ENCODE results near the gene AGRN. TPM values are rescaled to one million over a fixed set of nuclear protein-coding genes. Genes with fewer than 3 reads are reported as not detected.

AGRN gene
- total RNA-seq, 1 donor from 2014 or later, result 13.0 TPM

DNA sequence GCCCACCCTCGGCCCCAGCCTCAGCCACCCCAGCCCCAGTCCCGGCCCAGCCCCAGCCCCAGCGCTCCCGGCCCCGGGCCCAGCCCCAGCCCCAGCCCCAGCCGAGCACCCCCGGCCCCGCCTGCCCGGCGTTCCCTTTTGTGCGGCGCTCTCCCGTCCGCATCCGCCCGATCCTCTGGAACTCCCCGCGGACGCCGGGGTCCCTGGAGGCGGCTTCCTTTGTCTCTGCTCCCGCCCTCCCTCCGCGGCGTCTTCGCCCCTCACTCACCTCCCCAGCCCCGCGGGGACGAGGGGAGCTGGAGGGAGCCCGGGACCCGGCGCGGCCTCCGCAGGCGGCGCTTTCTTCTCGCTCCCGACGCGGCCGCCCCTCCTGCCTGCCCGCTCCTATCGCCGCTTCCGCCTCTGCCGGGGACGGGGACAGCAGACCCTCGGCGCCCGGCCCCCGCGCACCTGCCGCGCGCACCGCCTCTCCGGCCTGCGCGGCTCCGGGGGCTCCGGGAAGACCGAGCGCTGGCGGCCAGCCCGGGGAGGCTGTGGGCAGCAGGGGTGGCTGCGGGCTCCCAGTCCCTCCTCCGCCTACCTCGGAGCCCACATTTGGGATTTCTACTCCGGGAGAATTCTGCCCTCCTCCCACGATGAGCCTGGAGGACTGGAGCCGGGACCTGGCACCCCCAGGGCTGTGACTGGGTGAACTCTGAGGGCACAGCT, 14.0 kb downstream of the AGRN start:
- Histone ChIP-seq H3K4me1 (peaks cover 30% of the 10 kb centered on the region), H3K27ac (replicated peaks) (no peak overlapping the region), H3K27me3 (ENCODE audit: low read depth) (peaks cover 56% of the 10 kb centered on the region), H3K4me3 (peak overlapping the region; percentile 68), H3K9me3 (replicated peaks) (no peaks in the 10 kb centered on the region), H3K36me3 (no peaks in the 10 kb centered on the region)
- intact Hi-C loops (cut with micrococcal nuclease), result no loop called here
- DNase-seq, result no peak
- TF ChIP-seq, protein P1, sequence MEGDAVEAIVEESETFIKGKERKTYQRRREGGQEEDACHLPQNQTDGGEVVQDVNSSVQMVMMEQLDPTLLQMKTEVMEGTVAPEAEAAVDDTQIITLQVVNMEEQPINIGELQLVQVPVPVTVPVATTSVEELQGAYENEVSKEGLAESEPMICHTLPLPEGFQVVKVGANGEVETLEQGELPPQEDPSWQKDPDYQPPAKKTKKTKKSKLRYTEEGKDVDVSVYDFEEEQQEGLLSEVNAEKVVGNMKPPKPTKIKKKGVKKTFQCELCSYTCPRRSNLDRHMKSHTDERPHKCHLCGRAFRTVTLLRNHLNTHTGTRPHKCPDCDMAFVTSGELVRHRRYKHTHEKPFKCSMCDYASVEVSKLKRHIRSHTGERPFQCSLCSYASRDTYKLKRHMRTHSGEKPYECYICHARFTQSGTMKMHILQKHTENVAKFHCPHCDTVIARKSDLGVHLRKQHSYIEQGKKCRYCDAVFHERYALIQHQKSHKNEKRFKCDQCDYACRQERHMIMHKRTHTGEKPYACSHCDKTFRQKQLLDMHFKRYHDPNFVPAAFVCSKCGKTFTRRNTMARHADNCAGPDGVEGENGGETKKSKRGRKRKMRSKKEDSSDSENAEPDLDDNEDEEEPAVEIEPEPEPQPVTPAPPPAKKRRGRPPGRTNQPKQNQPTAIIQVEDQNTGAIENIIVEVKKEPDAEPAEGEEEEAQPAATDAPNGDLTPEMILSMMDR (IDR thresholded peaks at IDR 0.05; ENCODE audit: borderline replicate concordance), result no peak

DNA sequence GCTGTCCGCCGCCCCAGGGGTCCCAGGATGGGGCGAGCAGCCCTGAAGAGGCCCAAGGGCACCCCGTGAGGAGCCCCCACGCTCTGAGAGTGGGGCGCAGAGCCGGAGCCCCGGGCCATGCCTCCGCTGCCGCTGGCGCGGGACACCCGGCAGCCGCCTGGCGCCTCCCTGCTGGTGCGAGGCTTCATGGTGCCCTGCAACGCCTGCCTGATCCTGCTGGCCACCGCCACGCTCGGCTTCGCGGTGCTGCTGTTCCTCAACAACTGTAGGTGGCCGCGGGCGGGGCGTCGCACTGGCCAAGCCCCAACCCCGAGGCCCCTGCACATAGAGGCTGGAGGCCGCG, 14.5 kb downstream of the AGRN start:
- DNase-seq, result no peak
- Histone ChIP-seq H3K36me3 (no peaks in the 10 kb centered on the region), H3K27me3 (ENCODE audit: low read depth) (peaks cover 61% of the 10 kb centered on the region), H3K4me3 (peak overlapping the region; percentile 68), H3K27ac (replicated peaks) (no peak overlapping the region), H3K4me1 (peaks cover 35% of the 10 kb centered on the region), H3K9me3 (replicated peaks) (no peaks in the 10 kb centered on the region)
- intact Hi-C loops (cut with micrococcal nuclease), result no loop called here
- TF ChIP-seq, protein P1 (IDR thresholded peaks at IDR 0.05; ENCODE audit: borderline replicate concordance), result no peak

GRCh38 chr1:1035291-1035943, 15.5 kb downstream of the AGRN start:
- intact Hi-C loops (cut with micrococcal nuclease), result no loop called here
- TF ChIP-seq, protein P1 (IDR thresholded peaks at IDR 0.05; ENCODE audit: borderline replicate concordance), result no peak
- no peak overlapping the region for H3K27ac ChIP-seq (replicated peaks)
- no peaks in the 10 kb centered on the region for H3K9me3 ChIP-seq (replicated peaks)
- DNase-seq, result no peak
- H3K4me1 ChIP-seq, result peaks cover 45% of the 10 kb centered on the region
- H3K4me3 ChIP-seq, result no peak overlapping the region
- H3K27me3 ChIP-seq (ENCODE audit: low read depth), result peaks cover 61% of the 10 kb centered on the region
- H3K36me3 ChIP-seq, result no peaks in the 10 kb centered on the region

DNA sequence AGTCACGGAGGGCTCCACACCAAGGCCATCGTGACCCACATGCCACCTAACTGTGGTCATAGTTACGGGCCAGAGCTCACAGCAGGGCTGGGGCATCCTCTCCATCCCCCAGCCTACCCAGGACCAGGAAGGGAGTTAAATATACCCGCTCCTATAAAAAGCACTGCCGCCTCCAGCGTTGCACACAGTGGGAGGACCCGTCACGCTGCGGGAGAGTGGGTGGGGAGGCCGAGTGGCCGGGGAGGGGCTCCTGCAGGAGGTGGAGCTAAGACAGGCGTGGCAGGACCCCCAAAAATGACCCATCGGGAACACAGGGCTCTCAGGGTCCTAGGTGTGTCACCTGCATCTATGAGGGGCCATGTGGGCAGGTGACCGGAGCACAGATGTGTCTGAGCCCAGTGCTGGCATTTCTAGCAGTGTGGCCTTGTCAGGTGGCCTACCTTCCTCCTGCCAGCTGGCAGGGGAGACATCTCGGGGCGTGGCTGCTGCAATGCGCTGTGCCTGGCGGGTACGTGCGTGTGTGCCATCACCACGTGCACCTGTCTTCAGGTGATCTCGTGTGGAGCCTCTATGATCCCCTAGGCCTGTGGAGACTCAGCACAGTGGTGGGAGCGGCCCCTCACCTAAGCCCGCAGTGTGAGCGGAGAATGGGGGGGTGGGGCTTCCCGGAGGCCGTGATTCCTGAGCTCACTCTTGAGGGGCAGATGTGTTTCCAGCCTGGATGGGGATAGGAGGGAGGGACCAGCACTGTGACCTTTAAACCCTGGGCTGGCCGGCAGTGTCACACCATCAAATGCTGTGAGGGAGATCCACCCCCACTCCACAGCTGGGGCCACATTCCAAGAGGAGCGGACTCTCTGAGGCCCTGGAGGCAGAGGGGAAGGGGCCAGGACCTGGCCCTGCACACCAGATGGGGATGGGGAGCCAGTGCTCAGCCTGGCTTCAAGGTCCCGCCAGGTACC, 17.7 kb downstream of the AGRN start:
- intact Hi-C loops (cut with micrococcal nuclease), result no loop called here
- TF ChIP-seq, protein P1 (IDR thresholded peaks at IDR 0.05; ENCODE audit: borderline replicate concordance), result no peak
- no peak for DNase-seq
- Histone ChIP-seq H3K27ac (replicated peaks) (no peak overlapping the region), H3K27me3 (ENCODE audit: low read depth) (peaks cover 58% of the 10 kb centered on the region), H3K36me3 (no peaks in the 10 kb centered on the region), H3K9me3 (replicated peaks) (no peaks in the 10 kb centered on the region), H3K4me3 (no peak overlapping the region), H3K4me1 (peaks cover 38% of the 10 kb centered on the region)

DNA sequence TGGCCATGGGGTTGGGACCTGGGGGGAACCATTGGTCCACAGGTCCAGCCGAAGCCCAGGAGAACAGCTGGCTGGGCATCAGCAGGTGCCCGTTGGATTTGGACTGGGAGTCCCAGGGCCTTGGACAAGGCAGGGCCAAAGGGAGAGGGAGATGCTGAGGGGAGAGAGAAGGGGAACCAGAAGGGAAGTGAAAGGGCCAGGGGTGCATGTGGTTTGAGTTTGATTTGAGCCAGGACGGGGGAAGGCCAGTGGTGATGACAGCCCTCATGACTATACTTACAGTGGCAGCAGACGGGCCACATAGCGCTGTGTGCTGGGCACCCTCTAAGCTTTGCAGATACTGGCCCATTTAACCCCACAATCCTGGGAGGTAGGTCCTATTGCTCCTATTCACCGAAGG, 18.8 kb downstream of the AGRN start:
- Histone ChIP-seq H3K9me3 (replicated peaks) (no peaks in the 10 kb centered on the region), H3K27me3 (ENCODE audit: low read depth) (peaks cover 49% of the 10 kb centered on the region), H3K36me3 (peaks cover 2% of the 10 kb centered on the region), H3K27ac (replicated peaks) (no peak overlapping the region), H3K4me1 (peaks cover 30% of the 10 kb centered on the region), H3K4me3 (no peak overlapping the region)
- no peak for DNase-seq
- TF ChIP-seq, protein P1 (IDR thresholded peaks at IDR 0.05; ENCODE audit: borderline replicate concordance), result no peak
- intact Hi-C loops (cut with micrococcal nuclease), result no loop called here
